ENCODE results near the gene CIROP.

Gene CIROP

GRCh38 chr14:23067847-23068788, 36.7 kb downstream of the CIROP start:
- DNase-seq (ENCODE audit: low read depth in 1 of 2, low spot score in 1 of 2) = no peak

GRCh38 chr14:23066855-23067744, 37.7 kb downstream of the CIROP start:
- no peak for DNase-seq (ENCODE audit: low read depth in 1 of 2, low spot score in 1 of 2)

- DNase-seq (ENCODE audit: low read depth in 1 of 2, low spot score in 1 of 2) = no peak
Measured at GRCh38 chr14:23066368-23066767, 38.4 kb downstream of the CIROP start.

DNA sequence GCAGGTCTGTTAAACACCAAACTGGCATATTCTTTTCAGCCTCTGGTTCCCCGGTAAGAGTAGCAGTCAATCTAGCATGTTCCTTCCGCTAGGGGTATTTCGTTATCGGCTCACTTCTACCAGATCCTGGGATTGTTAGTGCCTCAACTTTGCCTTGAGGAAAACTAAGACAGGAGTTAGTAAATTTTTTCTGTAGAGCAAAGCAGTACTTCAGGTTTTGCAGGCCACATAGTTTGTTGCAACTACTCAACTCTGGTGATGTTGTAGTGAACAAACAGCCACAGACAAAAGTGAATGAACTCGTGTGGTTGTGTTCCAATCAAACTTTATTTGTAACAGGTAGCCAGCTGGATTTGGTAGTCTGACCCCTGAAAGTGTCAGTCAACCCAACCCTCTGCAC, 41.2 kb downstream of the CIROP start:
- DNase-seq (ENCODE audit: low read depth in 1 of 2, low spot score in 1 of 2) = no peak

DNA sequence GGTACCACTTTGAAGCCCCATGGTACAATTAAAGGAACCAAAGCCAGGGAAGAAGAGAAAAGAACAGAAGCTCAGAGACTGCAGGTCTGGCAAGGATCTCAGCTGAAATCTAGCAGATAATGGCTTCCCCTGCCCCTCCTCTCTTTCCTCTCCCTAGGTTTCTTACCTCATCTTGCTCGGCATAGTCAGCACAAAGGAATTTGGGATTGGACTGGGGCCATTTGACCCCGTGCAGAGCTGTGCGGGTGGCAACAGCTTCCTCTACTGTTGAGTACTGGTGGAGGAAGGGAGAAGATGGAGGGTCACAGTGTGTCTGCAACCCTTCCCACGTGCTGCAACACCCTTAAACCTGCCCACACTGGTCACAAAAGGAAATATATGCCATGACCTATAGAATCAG, 42.8 kb downstream of the CIROP start:
- no peak for DNase-seq (ENCODE audit: low read depth in 1 of 2, low spot score in 1 of 2)

DNA sequence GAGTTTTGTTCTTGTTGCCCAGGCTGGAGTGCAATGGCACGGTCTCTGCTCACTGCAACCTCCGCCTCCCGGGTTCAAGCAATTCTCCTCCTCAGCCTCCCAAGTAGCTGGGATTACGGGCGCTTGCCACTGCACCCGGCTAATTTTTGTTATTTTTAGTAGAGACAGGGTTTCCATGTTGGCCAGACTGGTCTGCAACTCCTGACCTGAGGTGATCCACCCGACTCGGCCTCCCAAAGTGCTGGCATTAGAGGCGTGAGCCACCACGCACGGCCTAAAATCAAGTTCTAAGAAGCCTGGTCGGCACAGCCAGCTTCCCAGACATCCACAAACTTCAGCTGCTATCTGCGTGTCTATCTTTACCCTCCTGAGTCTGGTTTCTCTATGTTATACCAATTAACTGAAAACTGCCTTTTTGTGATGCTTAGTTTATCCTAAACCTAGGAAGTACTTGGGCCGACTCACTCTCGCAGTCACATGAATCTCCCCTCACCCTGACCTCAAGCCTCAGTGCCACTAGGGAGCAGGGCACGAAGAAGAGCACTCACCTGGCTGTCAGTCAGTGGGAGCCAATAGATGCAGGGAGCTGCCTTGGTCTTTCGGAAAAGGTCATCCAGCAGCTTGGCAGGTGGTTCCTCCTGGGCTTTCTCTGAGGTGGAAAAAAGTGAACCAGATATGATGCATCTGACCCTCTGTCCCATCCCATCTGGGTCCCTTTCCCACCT, 44.1 kb downstream of the CIROP start:
- DNase-seq (ENCODE audit: low read depth in 1 of 2, low spot score in 1 of 2) = no peak

DNA sequence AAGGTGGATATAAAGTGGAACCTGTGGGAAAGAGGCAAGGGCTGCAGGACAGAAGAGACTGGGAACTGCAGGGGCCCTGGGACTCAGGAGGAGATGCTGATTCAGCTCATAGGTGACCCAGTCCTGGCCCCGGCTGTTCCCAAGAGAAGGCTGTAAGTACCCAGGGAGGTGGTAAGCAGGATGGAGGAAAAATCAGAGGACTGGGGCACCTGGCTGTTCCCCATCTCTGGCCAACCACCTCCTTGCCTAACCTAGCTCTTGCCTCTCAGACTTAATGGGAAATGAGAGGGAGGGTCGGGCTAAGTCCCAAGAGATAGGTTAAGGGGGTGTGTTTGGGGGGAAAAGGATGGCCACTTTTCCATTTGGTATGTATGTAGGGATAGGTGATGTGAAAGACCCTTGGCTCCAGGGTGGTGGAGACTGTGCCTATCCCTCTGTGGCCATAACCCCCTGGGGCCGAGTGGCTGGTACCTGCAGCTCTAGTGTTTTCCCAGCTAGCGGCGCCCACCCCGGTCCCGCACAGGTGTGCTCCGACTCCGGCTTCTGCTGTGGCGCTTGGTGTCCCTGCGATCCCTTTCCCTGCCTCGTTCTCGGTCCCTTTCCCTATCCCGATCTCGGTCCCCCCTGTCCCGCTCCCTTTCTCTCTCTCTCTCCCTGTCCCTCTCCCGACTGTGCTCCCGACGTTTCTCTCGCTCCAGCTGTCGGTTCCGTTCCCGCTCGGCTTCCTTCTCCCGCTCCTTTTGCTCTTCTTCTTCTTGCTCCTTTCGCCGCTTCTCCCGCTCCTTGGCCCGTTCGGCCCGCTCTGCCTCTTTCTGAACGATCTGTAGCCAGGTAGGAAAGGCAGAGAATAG, 45.9 kb downstream of the CIROP start:
- no peak for DNase-seq (ENCODE audit: low read depth in 1 of 2, low spot score in 1 of 2)

DNA sequence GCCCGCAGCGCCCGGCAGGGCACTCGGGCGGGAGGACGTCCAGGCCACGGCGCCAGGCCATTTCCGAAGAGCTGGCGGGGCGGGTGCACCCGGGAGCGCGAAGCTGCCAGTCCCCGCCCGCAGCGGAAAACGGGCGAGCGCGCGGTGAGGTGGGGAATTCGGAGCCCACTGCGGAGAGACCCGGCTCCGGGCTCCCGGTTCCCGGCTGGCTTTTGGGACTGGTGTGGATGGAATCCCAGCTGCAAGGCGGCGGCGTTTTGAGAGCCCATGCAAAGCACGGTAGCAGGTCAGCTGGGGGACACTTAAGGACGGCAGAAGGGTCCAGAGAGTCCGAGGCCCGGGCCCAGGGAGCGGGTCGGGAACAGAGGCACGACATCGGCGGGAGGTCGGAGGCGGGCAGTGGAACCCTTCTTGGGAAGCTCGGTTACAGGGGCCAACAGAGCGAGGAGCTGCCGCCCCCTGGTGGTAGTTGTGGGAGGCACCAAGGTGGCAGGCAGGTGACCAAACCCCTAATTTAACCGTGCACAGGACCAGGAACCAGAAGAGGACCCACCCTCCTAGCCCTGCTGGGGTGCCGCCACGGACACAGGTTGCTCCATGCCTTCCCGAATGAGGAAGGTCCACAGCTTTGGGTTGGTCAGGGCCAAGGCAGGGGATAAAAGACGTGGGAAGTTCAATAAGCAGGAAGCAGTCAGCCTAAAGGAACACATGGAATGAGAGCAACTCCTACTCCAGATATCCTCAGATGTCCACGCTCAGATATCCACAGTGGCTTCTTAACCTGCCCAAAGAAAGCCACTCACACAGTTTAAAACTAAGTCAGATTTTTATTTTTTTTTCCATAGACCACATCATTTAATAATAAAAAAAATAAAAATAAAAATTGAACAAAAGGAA, 46.8 kb downstream of the CIROP start:
- DNase-seq (ENCODE audit: low read depth in 1 of 2, low spot score in 1 of 2) = peak; percentile 80 to 84

- DNase-seq (ENCODE audit: low read depth in 1 of 2, low spot score in 1 of 2) = peak in 1 of 2 donors; percentile 42
Measured at GRCh38 chr14:23056956-23057756, 47.6 kb downstream of the CIROP start, which contains the start of gene CDH24. Gene CDH24, minus strand, starts transcription at chr14:23057520. Its CDS starts 1,787 bp downstream, at chr14:23055733.

DNA sequence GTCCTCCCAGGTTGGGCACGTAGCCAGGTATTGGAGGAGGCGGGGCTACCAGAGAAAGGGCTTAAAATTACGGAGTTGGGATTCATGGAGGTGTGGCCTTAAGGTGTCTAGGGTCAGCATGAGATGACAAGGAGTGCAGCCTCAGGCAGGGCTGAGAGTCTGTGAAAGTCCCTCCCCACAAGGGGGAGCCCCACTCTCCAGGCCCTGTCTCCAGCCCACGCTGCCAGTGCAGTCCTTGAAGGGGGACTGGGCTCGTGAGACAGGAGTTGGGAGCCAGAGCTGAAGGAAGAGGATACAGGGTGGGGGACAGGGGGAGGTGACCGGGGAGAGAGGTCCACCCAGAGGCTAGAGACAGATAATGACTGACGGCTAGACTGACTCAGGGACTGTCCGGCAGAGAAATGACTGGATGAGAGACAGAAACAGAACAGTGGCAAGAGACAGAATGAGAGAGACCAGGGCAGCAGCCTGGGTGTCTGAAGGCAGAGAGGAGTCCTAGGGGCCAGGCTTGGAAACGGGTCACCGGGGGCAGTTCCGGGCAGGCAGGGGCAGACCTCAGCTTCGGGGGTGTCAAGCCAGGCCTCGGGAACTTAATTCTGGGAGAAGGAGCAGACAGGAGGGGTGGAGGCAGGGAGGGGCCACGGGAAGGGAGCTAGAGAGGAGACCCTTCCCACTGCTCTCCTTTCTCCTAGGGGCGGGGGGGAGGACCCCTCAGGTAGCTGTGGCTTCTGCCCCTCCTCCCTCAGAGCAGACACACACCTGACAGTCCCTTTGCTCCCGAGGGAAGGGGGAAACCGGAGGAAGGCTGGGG, 48.4 kb downstream of the CIROP start:
- peak; percentile 42 to 56 for DNase-seq (ENCODE audit: low read depth in 1 of 2, low spot score in 1 of 2)

GRCh38 chr14:23055621-23056144, 49.1 kb downstream of the CIROP start:
- DNase-seq (ENCODE audit: low read depth in 1 of 2, low spot score in 1 of 2) = no peak

GRCh38 chr14:23055147-23055550, 49.6 kb downstream of the CIROP start:
- DNase-seq (ENCODE audit: low read depth in 1 of 2, low spot score in 1 of 2) = no peak

DNA sequence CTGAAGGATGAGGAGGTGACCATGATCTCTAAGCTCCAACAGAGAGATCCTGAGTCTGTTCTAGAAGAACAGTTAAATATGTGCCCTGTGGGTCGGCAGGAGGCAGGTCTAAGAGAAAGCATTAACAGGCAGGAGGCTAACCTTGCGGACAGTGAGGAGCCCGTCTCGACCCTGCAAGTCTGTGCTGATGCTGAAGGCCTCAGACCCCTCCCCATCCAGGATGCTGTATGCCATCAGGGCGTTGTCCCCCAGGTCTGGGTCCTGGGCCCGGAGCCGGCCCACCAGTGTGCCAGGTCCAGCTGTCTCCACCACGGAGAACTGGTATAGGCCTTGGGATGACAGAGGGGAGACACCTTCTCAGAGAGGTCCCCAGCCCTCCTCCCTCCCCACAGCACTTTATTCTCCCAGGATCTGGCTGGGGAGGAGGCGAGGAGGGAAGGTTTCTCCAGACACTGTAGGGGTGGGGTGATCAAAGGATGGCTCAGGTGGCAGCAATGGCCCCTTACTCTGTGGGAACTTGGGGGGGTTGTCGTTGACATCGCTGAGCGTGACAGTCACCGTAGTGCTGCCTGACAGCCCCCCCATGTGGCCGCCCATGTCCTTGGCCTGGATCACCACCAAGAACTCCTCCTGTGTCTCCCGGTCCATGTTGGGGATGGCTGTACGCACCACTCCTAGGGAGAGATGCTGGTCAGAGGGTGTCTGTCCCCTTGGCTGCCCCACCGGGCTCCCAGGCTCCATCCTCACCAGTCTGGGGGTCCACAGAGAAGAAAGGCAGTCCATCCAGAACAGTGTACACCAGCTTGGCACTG, 50.6 kb downstream of the CIROP start:
- no peak for DNase-seq (ENCODE audit: low read depth in 1 of 2, low spot score in 1 of 2)

DNA sequence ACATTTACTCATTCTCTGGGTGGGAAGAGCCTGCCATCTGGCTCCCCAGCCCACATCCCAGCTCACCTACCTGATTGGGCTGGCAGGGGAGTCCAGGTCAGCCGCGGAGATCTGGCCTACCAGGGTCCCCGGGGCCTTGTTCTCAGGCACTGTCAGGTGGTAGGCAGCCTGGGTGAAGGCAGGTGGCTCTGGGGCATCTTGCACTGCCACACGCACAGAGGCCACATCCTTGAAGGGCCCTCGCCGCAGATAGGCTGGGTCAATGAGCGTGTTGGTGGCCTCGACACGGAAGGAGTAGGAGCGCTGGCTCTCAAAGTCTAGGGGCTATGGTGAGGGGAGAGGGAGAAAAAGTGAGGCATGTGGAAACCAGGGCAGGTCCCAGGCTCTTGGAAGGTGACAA, 51.4 kb downstream of the CIROP start:
- DNase-seq (ENCODE audit: low read depth in 1 of 2, low spot score in 1 of 2) = no peak

- DNase-seq (ENCODE audit: low read depth in 1 of 2, low spot score in 1 of 2) = no peak
Measured at GRCh38 chr14:23052671-23053070, 52.1 kb downstream of the CIROP start.

- DNase-seq (ENCODE audit: low read depth in 1 of 2, low spot score in 1 of 2) = no peak
Measured at GRCh38 chr14:23052182-23052623, 52.6 kb downstream of the CIROP start.

All from activated CD4-positive, alpha-beta T cell treated with anti-CD3 and anti-CD28 coated beads, Interleukin-2, amount 50 U/mL, for 24 hours (primary cell).